GM23338 (cell line): ENCODE data around the gene PAPPA. TPM values are rescaled to one million over a fixed set of nuclear protein-coding genes. Genes with fewer than 3 reads are reported as not detected.

Experiments used
- ATAC-seq: fragments of 200-7000 bp; cut with Tn5 transposase; 3 replicates; pipeline ENCODE4 v1.9.1; 2020
- DNase-seq: peaks from one replicate; pipeline ENCODE4 v3.0.0-alpha.2; 2015; ENCODE audit warnings: low spot score
- H2AFZ ChIP-seq: fragments of 200-600 bp; sonication (generic); 2 replicates; pipeline ENCODE4 v1.8.0; 2016; ENCODE audit warnings: antibody characterized with exemption, mild to moderate bottlenecking, moderate library complexity
- H3F3A ChIP-seq: fragments of 200-600 bp; sonication (generic); replicated peaks from 2 replicates; pipeline ENCODE4 v1.8.0; 2017; ENCODE audit warnings: antibody characterized with exemption, mixed run types, low read depth
- H3K27ac ChIP-seq: fragments of 200-600 bp; sonication (generic); 2 replicates; pipeline ENCODE4 v1.6.1; 2016; ENCODE audit warnings: low read depth
- H3K27me3 ChIP-seq: fragments of 200-600 bp; sonication (generic); 2 replicates; pipeline ENCODE4 v1.8.0; 2016; ENCODE audit warnings: mild to moderate bottlenecking, mixed run types, moderate library complexity; ENCODE audit not compliant: insufficient read depth
- H3K36me3 ChIP-seq: fragments of 200-600 bp; sonication (generic); 2 replicates; pipeline ENCODE4 v1.8.0; 2016; ENCODE audit warnings: mild to moderate bottlenecking; ENCODE audit not compliant: insufficient read depth
- H3K4me1 ChIP-seq: fragments of 200-600 bp; sonication (generic); 2 replicates; pipeline ENCODE4 v1.8.0; 2016; ENCODE audit warnings: mild to moderate bottlenecking, moderate library complexity; ENCODE audit not compliant: insufficient read depth
- H3K4me2 ChIP-seq: fragments of 200-600 bp; sonication (generic); 2 replicates; pipeline ENCODE4 v1.7.1; 2017; ENCODE audit warnings: mixed run types
- H3K4me3 ChIP-seq: fragments of 200-600 bp; sonication (generic); 2 replicates; pipeline ENCODE4 v1.6.1; 2016; ENCODE audit warnings: mixed run types
- H3K79me2 ChIP-seq: fragments of 200-600 bp; sonication (generic); replicated peaks from 2 replicates; pipeline ENCODE4 v1.8.0; 2017; ENCODE audit warnings: mild to moderate bottlenecking; ENCODE audit not compliant: insufficient read depth
- H3K9me2 ChIP-seq: fragments of 200-600 bp; sonication (generic); 2 replicates; pipeline ENCODE4 v1.8.0; 2017; ENCODE audit not compliant: insufficient read depth
- H4K20me1 ChIP-seq: fragments of 200-600 bp; sonication (generic); replicated peaks from 2 replicates; pipeline ENCODE4 v1.8.0; 2017; ENCODE audit warnings: mild to moderate bottlenecking; ENCODE audit not compliant: insufficient read depth
- H3K27ac Mint-ChIP-seq: 2 replicates; pipeline ENCODE4 v1.8.0; 2020; ENCODE audit warnings: inconsistent platforms, mild to moderate bottlenecking, moderate library complexity, mixed read lengths
- H3K27me3 Mint-ChIP-seq: 3 replicates; pipeline ENCODE4 v1.8.0; 2022; ENCODE audit warnings: low read depth, mild to moderate bottlenecking, moderate library complexity, mixed read lengths, inconsistent platforms; ENCODE audit not compliant: insufficient read depth, poor library complexity
- H3K36me3 Mint-ChIP-seq: 3 replicates; pipeline ENCODE4 v1.8.0; 2021; ENCODE audit warnings: low read depth, mild to moderate bottlenecking, inconsistent platforms, moderate library complexity, mixed read lengths
- H3K4me1 Mint-ChIP-seq: 3 replicates; pipeline ENCODE4 v1.8.0; 2020; ENCODE audit warnings: mild to moderate bottlenecking, inconsistent platforms, mixed read lengths
- H3K4me3 Mint-ChIP-seq: 3 replicates; pipeline ENCODE4 v1.8.0; 2021; ENCODE audit warnings: moderate library complexity, mild to moderate bottlenecking, inconsistent platforms, mixed read lengths
- H3K9me3 Mint-ChIP-seq: 3 replicates; pipeline ENCODE4 v1.8.0; 2020; ENCODE audit warnings: moderate library complexity, mild to moderate bottlenecking, inconsistent platforms, mixed read lengths
- CREB1 ChIP-seq: fragments of 250-450 bp; sonication (Bioruptor Pico); IDR thresholded peaks from 2 replicates; pipeline ENCODE4 v1.5.0; 2020; ENCODE audit warnings: low read depth, mild to moderate bottlenecking, moderate library complexity
- EZH2 ChIP-seq: fragments of 200-600 bp; sonication (generic); IDR thresholded peaks from one replicate; pipeline ENCODE4 v1.8.0; 2017; ENCODE audit warnings: antibody characterized with exemption, mild to moderate bottlenecking, low read depth; ENCODE audit not compliant: unreplicated experiment
- EZH2phosphoT487 ChIP-seq: fragments of 200-600 bp; sonication (generic); IDR thresholded peaks from one replicate; pipeline ENCODE4 v1.8.1; 2018; ENCODE audit warnings: antibody characterized with exemption; ENCODE audit not compliant: unreplicated experiment
- JUNB ChIP-seq: IDR thresholded peaks from one replicate; pipeline ENCODE4 v1.6.1; 2016; ENCODE audit warnings: antibody characterized with exemption; ENCODE audit not compliant: unreplicated experiment
- NANOG ChIP-seq: IDR thresholded peaks from 2 replicates; pipeline ENCODE4 v1.6.1; 2016; ENCODE audit warnings: antibody characterized with exemption, borderline replicate concordance
- POLR2AphosphoS5 ChIP-seq: IDR thresholded peaks from 2 replicates; pipeline ENCODE4 v1.6.1; 2016; ENCODE audit warnings: antibody characterized with exemption, low read depth
- STAT1 ChIP-seq: IDR thresholded peaks from one replicate; pipeline ENCODE4 v1.6.1; 2016; ENCODE audit warnings: antibody characterized with exemption; ENCODE audit not compliant: unreplicated experiment
- polyA plus RNA-seq: library from polyadenylated mRNA; unstranded; fragments of >200 nt; fragmentation: Nextera tagmentation; extraction: Ambion mirVana; gene quantifications from 2 replicates; pipeline ENCODE4 v1.2.1, GENCODE V29; 2016
- total RNA-seq: library from RNA; depleted of rRNA; stranded (reverse); fragments of >200 nt; shearing (Covaris generic); gene quantifications from 2 replicates; pipeline ENCODE4 v1.2.3, GENCODE V29; 2014
- TF ChIP-seq, protein P1 (sequence below): fragments of 250-450 bp; sonication (Bioruptor Pico); IDR thresholded peaks from 2 replicates; pipeline ENCODE4 v1.5.0; 2020; ENCODE audit warnings: mild to moderate bottlenecking, moderate library complexity
- TF ChIP-seq, protein P2 (sequence below): IDR thresholded peaks from 2 replicates; pipeline ENCODE4 v1.6.1; 2016; ENCODE audit warnings: antibody characterized with exemption

PAPPA gene
- total and polyA plus RNA-seq, 2 experiments from 2014 or later: 0.38 to 0.66 TPM

DNA sequence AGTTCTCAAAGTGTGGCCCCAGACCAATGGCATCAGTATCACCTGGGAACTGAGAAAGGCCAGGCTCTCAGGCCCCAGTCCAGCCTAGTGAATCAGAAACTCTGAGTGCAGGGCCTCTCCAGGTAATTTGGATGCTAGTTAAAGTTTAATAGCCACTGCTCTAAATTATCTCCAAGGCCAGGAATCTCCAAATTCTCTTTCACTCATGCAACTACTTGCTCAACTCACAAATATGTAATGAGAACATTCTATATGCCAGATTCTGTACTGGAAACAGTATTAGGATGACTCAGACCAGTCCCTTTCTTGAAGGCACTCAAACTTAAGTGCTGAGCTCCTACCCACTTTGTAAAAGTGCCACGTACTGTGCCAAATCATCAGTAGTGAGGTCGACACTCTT lies 84.6 kb downstream of the PAPPA start:
- Mint-ChIP-seq H3K9me3 (no peaks in the 10 kb centered on the region), H3K27me3 (peaks cover 3% of the 10 kb centered on the region), H3K27ac (no peak overlapping the region), H3K4me3 (no peak overlapping the region), H3K4me1 (no peaks in the 10 kb centered on the region), H3K36me3 (no peaks in the 10 kb centered on the region)
- H3F3A ChIP-seq: no peaks in the 10 kb centered on the region
- ATAC-seq (no peak), DNase-seq (no peak)
- no peak overlapping the region for H2AFZ ChIP-seq
- H3K4me3 ChIP-seq: no peak overlapping the region
- no peaks in the 10 kb centered on the region for H3K27me3 ChIP-seq
- TF ChIP-seq, protein P1, sequence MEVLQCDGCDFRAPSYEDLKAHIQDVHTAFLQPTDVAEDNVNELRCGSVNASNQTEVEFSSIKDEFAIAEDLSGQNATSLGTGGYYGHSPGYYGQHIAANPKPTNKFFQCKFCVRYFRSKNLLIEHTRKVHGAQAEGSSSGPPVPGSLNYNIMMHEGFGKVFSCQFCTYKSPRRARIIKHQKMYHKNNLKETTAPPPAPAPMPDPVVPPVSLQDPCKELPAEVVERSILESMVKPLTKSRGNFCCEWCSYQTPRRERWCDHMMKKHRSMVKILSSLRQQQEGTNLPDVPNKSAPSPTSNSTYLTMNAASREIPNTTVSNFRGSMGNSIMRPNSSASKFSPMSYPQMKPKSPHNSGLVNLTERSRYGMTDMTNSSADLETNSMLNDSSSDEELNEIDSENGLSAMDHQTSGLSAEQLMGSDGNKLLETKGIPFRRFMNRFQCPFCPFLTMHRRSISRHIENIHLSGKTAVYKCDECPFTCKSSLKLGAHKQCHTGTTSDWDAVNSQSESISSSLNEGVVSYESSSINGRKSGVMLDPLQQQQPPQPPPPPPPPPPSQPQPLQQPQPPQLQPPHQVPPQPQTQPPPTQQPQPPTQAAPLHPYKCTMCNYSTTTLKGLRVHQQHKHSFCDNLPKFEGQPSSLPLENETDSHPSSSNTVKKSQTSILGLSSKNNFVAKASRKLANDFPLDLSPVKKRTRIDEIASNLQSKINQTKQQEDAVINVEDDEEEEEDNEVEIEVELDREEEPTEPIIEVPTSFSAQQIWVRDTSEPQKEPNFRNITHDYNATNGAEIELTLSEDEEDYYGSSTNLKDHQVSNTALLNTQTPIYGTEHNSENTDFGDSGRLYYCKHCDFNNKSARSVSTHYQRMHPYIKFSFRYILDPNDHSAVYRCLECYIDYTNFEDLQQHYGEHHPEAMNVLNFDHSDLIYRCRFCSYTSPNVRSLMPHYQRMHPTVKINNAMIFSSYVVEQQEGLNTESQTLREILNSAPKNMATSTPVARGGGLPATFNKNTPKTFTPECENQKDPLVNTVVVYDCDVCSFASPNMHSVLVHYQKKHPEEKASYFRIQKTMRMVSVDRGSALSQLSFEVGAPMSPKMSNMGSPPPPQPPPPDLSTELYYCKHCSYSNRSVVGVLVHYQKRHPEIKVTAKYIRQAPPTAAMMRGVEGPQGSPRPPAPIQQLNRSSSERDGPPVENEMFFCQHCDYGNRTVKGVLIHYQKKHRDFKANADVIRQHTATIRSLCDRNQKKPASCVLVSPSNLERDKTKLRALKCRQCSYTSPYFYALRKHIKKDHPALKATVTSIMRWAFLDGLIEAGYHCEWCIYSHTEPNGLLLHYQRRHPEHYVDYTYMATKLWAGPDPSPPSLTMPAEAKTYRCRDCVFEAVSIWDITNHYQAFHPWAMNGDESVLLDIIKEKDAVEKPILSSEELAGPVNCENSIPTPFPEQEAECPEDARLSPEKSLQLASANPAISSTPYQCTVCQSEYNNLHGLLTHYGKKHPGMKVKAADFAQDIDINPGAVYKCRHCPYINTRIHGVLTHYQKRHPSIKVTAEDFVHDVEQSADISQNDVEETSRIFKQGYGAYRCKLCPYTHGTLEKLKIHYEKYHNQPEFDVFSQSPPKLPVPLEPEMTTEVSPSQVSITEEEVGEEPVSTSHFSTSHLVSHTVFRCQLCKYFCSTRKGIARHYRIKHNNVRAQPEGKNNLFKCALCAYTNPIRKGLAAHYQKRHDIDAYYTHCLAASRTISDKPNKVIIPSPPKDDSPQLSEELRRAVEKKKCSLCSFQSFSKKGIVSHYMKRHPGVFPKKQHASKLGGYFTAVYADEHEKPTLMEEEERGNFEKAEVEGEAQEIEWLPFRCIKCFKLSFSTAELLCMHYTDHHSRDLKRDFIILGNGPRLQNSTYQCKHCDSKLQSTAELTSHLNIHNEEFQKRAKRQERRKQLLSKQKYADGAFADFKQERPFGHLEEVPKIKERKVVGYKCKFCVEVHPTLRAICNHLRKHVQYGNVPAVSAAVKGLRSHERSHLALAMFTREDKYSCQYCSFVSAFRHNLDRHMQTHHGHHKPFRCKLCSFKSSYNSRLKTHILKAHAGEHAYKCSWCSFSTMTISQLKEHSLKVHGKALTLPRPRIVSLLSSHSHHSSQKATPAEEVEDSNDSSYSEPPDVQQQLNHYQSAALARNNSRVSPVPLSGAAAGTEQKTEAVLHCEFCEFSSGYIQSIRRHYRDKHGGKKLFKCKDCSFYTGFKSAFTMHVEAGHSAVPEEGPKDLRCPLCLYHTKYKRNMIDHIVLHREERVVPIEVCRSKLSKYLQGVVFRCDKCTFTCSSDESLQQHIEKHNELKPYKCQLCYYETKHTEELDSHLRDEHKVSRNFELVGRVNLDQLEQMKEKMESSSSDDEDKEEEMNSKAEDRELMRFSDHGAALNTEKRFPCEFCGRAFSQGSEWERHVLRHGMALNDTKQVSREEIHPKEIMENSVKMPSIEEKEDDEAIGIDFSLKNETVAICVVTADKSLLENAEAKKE: no peak
- TF ChIP-seq POLR2AphosphoS5 (no peak), EZH2phosphoT487 (no peak), CREB1 (CRISPR knock-in tag) (no peak), JUNB (no peak), STAT1 (no peak)
- no peaks in the 10 kb centered on the region for H3K9me2 ChIP-seq
- no peak overlapping the region for H3K27ac ChIP-seq
- no peaks in the 10 kb centered on the region for H3K4me1 ChIP-seq
- H4K20me1 ChIP-seq: no peaks in the 10 kb centered on the region
- no peaks in the 10 kb centered on the region for H3K79me2 ChIP-seq
- H3K4me2 ChIP-seq: no peak overlapping the region
- no peaks in the 10 kb centered on the region for H3K36me3 ChIP-seq

DNA sequence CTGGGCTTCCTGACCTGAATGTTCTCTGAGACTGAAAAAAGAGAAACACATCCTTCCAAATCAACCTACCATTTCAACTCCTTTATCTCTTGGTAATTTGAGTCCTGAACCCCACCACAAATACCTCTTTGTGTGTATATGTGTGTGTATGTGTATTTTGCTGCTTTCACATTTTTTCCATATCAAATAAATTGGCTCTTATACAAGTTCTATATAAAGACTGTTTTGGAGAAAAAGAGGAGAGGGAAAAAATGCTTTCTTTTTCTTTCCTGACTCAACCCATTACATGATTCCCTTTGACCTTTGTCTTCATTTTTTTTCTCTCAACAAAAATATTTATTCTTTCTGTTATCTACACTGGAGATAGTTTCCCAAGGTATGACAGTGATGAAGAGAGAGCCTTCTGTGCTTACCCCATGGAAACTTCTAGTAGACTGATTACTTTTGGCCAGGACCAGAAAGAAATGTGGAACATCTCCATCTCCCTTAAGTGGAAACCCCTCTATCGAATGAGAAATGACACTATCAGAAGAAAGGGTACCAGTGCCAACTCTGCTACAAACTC lies 85.3 kb downstream of the PAPPA start:
- H3K4me2 ChIP-seq: no peak overlapping the region
- no peak for ATAC-seq

More for the DNA sequence above, 85.3 kb downstream of the PAPPA start:
- no peaks in the 10 kb centered on the region for H3K4me1 ChIP-seq
- no peaks in the 10 kb centered on the region for H3K36me3 ChIP-seq
- TF ChIP-seq CREB1 (CRISPR knock-in tag) (no peak), EZH2 (no peak), NANOG (no peak), EZH2phosphoT487 (no peak)
- TF ChIP-seq, protein P2, sequence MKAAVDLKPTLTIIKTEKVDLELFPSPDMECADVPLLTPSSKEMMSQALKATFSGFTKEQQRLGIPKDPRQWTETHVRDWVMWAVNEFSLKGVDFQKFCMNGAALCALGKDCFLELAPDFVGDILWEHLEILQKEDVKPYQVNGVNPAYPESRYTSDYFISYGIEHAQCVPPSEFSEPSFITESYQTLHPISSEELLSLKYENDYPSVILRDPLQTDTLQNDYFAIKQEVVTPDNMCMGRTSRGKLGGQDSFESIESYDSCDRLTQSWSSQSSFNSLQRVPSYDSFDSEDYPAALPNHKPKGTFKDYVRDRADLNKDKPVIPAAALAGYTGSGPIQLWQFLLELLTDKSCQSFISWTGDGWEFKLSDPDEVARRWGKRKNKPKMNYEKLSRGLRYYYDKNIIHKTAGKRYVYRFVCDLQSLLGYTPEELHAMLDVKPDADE: no peak
- no peak overlapping the region for H2AFZ ChIP-seq
- H3K4me3 ChIP-seq: no peak overlapping the region
- H3K36me3 Mint-ChIP-seq: no peaks in the 10 kb centered on the region
- H4K20me1 ChIP-seq: no peaks in the 10 kb centered on the region
- no peak for DNase-seq
- H3K27me3 ChIP-seq: no peaks in the 10 kb centered on the region
- no peak overlapping the region for H3K4me3 Mint-ChIP-seq
- no peak overlapping the region for H3K27ac Mint-ChIP-seq
- no peaks in the 10 kb centered on the region for H3K4me1 Mint-ChIP-seq
- no peak overlapping the region for H3K27ac ChIP-seq
- H3K9me2 ChIP-seq: no peaks in the 10 kb centered on the region
- peaks cover 3% of the 10 kb centered on the region for H3K27me3 Mint-ChIP-seq
- no peaks in the 10 kb centered on the region for H3K79me2 ChIP-seq
- H3F3A ChIP-seq: no peaks in the 10 kb centered on the region
- no peaks in the 10 kb centered on the region for H3K9me3 Mint-ChIP-seq
